Measurements from ENCODE around the gene ESCO1.
"Not testable (repeated sequence)": the region's sequence is repeated elsewhere in the genome, so short reads cannot be mapped to it uniquely, and the experiment has no call there.

ESCO1 gene

GRCh38 chr18:21600526-21601410 is at the start of gene ESCO1:
TSS of gene ESCO1 (minus strand) at chr18:21600704. CDS start at chr18:21574843, 25,861 bp downstream.
- peak; percentile 89 for DNase-seq

GRCh38 chr18:21640375-21640774 is 39.9 kb upstream of the ESCO1 start:
- DNase-seq: not testable (repeated sequence)

GRCh38 chr18:21638822-21639221 is 38.3 kb upstream of the ESCO1 start:
- no peak for DNase-seq

- no peak for DNase-seq
Measured at GRCh38 chr18:21636769-21637168, 36.3 kb upstream of the ESCO1 start.

GRCh38 chr18:21634588-21635199 is 34.2 kb upstream of the ESCO1 start:
- DNase-seq: no peak

GRCh38 chr18:21632393-21632792 is 31.9 kb upstream of the ESCO1 start:
- DNase-seq: no peak

- no peak for DNase-seq
Measured at GRCh38 chr18:21629089-21629832, 28.8 kb upstream of the ESCO1 start.

GRCh38 chr18:21621640-21622039 is 21.1 kb upstream of the ESCO1 start:
- not testable (repeated sequence) for DNase-seq

GRCh38 chr18:21612125-21613039 is 11.9 kb upstream of the ESCO1 start, which contains the start of gene SNRPD1:
TSS of gene SNRPD1 (plus strand) at chr18:21612314. CDS start at chr18:21612430, 116 bp downstream.
- DNase-seq: peak; percentile 89

GRCh38 chr18:21611401-21612124 is 11.1 kb upstream of the ESCO1 start:
- DNase-seq: not testable (repeated sequence)

- DNase-seq: no peak
Measured at GRCh38 chr18:21605213-21605612, 4.7 kb upstream of the ESCO1 start.

- DNase-seq: no peak
Measured at GRCh38 chr18:21604671-21605070, 4.2 kb upstream of the ESCO1 start.

GRCh38 chr18:21602299-21602587 is 1.7 kb upstream of the ESCO1 start:
- no peak for DNase-seq

GRCh38 chr18:21599585-21600525 is 649 bp downstream of the ESCO1 start:
- no peak for DNase-seq

- no peak for DNase-seq
Measured at GRCh38 chr18:21598726-21599584, 1.5 kb downstream of the ESCO1 start.

- no peak for DNase-seq
Measured at GRCh38 chr18:21597620-21598019, 2.9 kb downstream of the ESCO1 start.

- no peak for DNase-seq
Measured at GRCh38 chr18:21593540-21594257, 6.8 kb downstream of the ESCO1 start.

- not testable (repeated sequence) for DNase-seq
Measured at GRCh38 chr18:21592361-21592760, 8.1 kb downstream of the ESCO1 start.

- no peak for DNase-seq
Measured at GRCh38 chr18:21584391-21584790, 16.1 kb downstream of the ESCO1 start.

Measured in stimulated activated CD4-positive, alpha-beta T cell treated with anti-CD3 and anti-CD28 coated beads, Interleukin-4, amount 100 ng/mL, for 1 hour (primary cell).